ENCODE measurements around the gene CACNB4. TPM values are rescaled to one million over a fixed set of nuclear protein-coding genes. Genes with fewer than 3 reads are reported as not detected.
A peak's percentile ranks its signal among the peaks of the same experiment; 100 is the strongest.

Gene CACNB4
- total RNA-seq, 4 donors from 2014 or later: 1.5 to 5.4 (median 2.4) TPM

GRCh38 chr2:151830961-151831360 lies 267.9 kb downstream of the CACNB4 start:
- no peak for TF ChIP-seq CTCF (IDR thresholded peaks at IDR 0.05)
- ATAC-seq (ENCODE audit: low FRiP score) (no peak), DNase-seq (ENCODE audit: low spot score) (no peak)

DNA sequence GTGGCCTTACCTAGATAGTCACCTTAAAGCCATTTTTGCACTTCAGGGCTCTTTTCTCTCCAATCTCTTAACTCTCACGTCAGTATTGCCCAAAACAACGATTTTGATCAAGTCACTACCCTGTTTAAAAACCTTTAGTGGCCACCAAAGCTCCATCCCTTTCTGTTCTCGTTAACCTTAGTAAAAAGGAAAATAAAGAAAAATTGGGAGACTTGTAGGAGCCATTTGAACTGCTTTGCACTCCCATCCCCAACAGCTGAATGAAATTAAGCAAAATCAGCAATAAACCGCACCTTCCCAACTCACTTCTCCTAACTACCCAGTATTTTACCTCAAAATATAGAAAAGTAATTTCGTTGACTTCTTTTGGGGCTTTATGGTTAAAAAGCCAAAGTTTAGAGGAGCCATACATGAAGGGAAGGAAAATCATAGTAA lies 269.9 kb downstream of the CACNB4 start:
- ATAC-seq (ENCODE audit: low FRiP score) (no peak), DNase-seq (ENCODE audit: low spot score) (no peak)
- TF ChIP-seq CTCF (IDR thresholded peaks at IDR 0.05): no peak

DNA sequence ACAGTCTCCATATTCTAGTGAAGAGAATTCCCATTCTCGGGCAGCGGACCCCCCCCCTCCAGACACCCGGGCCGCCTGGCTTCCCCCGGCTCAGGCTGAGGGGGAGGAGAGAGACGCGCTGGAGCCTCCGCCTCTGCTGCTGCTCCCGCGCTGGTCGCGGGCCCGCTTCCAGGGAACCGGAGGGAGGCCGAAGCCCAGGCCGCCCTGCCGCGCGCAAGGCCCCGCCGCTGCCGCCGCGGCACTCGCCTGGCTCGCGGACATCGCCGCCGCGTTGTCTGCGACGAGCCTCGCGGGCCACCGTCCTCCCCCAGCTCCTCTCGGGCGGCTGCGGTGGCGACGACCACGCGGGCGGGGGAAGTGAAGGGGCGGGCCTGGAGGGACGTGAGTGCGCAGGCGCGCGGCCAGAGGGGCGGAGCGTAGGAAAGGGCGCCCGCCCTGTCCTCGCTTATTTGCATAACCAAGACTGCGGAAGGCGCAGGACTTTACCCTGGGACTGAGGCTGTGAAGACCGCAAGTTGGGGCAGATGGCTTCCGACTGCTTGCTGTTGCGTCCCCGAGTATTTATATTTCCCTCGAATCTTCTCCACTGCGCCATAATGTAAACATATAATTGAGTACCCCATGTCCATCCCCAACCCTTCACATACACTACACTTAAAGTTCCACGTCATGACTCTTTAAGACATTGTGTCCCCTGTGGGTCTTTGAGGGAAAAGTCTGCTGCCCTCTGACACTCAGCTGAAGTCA lies 270.5 kb downstream of the CACNB4 start, which contains the start of gene ARL5A:
ARL5A (minus strand) TSS at position 279 of the 747 bp plus-strand sequence; CDS start at position 34, 245 bp downstream.
- peak; percentile 77 for DNase-seq (ENCODE audit: low spot score)
- no peak for TF ChIP-seq CTCF (IDR thresholded peaks at IDR 0.05)
- peak; percentile 98 for ATAC-seq (ENCODE audit: low FRiP score)

DNA sequence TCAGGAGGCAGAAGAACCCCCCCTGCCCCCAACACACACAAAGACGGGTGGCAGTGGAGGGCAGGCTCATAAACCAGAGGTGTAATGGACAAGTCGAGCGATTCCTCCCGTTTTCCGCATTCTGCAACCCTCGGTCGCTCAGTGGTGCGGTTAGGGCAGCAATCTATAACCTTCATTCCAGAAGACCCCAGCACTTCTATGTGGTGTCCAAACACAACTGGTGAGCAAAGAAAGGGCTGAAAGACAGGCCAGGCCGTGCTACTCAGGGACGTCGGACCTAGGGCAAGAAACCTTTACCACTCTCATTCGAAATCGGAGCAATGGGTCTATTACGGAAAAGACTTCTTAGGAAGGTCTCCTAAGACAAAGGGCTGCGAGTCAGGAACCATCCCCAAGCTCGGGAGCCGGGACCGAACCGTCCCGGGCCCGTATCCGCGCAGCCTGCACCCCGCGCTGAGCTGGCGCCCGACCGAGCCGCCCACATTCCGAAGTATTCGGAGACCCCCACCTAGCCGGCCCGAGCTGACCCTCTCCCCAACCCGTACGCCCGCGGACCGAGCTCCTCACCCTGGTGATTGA lies 271.2 kb downstream of the CACNB4 start:
- ATAC-seq (ENCODE audit: low FRiP score): peak; percentile 53
- no peak for TF ChIP-seq CTCF (IDR thresholded peaks at IDR 0.05)
- peak; percentile 25 for DNase-seq (ENCODE audit: low spot score)

DNA sequence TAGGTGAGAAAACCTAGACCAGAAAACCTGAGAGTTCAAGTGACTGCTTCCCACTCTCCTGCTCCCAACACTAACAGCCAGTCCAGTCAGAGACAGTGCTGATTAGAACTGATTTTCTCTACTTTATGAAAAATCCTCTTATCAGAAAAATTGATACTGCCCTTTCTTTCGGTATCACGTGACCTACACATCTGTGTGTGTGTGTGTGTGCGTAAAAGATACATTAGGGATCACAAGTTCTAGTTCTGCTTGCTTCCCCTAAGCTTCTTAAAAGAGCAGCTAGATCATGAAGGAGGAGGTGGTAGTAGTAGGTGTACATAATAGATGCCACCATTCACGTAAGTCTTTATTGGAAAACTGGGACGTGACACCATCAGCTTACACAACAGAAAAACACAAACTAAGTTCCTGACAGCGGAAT lies 272.1 kb downstream of the CACNB4 start:
- ATAC-seq (ENCODE audit: low FRiP score) (no peak), DNase-seq (ENCODE audit: low spot score) (no peak)
- no peak for TF ChIP-seq CTCF (IDR thresholded peaks at IDR 0.05)

DNA sequence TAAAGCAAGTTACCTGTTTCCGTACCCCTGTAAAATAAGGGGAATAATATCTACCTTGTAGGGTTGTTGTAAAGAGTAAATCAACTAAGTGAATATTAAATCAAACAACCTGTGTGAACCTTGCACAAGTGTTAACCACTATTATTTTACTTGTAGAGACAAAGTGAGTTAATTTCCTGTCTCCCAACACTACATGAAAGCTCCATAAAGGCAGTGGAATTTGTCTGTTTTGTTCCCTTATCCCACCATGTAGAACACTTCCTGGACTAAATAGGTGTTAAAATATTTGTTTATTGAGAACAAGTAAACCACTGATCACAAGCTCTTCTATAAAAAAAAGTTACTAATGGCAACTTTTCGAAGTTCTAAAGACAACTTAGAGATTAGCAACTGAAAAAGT lies 274.0 kb downstream of the CACNB4 start:
- DNase-seq (ENCODE audit: low spot score) (no peak), ATAC-seq (ENCODE audit: low FRiP score) (no peak)
- no peak for TF ChIP-seq CTCF (IDR thresholded peaks at IDR 0.05)

DNA sequence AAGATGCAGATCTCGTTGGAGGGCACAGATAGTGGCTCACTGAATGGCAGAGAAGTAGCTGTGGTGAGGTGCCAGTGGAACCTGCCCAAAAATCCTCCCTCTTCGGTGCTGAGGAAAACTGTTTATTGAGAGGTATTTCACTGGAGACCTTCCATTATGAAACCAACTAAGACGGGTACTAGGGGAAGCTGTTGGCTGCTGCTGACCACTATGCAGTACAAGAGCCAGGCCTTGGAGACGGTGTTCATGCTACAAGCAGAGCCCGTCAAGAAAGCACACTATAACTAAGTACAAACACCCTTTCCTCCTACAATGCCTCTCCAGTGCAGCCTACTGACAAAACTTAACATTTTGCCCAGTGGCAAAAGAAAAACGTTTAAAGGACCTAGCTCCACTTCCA lies 275.2 kb downstream of the CACNB4 start:
- DNase-seq (ENCODE audit: low spot score): no peak
- ATAC-seq (ENCODE audit: low FRiP score): no peak
- no peak for TF ChIP-seq CTCF (IDR thresholded peaks at IDR 0.05)
